EH (cell line): Measurements from ENCODE around the gene SNRPA.

Experiments
- DNase-seq: peaks from one replicate; pipeline ENCODE4 v3.0.0-alpha.2; 2015; ENCODE audit warnings: low read depth

Gene SNRPA

DNA sequence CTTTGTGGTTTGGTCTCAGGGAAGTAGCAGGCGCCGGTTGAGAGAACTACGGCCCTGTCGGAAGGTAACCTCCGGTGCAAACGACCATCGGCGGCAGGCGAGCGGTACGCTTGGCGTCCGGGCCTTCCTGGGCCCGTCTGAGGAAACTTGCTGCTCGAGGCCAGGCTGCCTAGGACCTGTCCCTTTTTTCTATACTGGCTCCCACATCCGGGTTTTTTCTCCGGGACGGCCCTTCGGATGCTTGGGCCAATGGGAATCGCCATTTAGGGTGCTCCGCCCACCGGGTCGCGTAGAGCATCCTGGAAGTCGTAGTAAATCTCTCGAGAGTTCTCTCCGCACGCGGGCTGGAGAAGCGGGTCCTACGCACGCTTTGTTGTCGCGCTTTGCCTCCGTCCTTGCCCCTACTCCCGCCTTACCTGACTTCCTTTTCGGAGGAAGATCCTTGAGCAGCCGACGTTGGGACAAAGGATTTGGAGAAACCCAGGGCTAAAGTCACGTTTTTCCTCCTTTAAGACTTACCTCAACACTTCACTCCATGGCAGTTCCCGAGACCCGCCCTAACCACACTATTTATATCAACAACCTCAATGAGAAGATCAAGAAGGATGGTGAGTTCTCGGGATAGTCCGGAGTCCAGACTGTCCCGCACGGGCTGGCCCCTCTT, at the start of gene SNRPA:
TSS of gene SNRPA (plus strand) at position 330 of the 664 bp plus-strand sequence. CDS start at position 536, 206 bp downstream.
- DNase-seq = peak; percentile 98

DNA sequence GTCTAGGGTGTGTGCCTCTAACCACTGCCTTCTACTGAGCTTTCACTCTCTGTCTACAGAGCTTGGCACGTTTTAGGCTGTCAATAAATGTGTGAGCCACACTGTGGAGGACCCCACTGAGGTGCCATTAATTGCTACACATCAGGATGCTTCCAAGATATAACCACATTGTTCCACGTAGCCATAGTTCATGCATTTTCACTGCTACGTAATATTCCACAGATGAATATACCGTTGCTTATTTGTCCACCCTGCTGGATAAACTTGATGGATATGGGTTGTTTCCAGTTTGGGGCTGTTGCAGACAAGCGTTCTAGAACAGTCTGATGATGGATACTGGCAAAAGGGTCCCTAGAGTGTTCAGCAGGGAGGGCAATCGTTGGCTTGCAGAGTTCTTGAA, 49.2 kb upstream of the SNRPA start:
- DNase-seq = no peak

DNA sequence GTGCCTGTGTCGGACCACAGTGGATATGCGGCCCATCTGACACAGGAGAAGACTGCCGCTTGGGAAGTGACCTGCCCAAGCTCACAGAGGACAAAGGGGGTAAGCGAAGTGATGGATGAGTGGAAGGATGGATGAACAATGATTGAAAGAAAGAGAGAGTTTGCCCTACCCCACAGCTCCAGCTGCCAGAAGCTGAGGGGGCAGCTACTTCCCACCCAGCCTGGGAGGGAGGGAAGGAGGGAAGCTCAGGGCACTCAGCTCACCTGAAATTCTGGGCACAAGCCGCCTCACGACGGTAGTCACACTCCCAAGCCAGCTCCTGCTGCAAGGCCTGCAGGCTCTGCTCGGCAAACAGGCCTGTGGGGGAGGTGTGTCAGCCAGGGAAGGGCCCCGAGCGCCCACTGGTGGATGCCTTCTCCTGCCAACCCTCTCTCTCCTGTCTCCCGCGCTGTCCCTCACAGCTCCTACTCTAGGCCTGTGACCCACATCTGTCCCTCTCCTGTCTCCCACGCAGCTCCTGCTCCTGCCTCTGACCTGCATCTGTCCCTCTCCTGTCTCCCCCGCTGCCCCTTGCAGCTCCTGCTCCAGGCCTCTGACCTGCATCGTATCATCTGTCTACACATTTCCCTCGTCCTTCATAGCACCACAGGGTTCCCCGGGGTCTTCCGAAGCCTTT, 48.5 kb upstream of the SNRPA start:
- DNase-seq = peak; percentile 21

DNA sequence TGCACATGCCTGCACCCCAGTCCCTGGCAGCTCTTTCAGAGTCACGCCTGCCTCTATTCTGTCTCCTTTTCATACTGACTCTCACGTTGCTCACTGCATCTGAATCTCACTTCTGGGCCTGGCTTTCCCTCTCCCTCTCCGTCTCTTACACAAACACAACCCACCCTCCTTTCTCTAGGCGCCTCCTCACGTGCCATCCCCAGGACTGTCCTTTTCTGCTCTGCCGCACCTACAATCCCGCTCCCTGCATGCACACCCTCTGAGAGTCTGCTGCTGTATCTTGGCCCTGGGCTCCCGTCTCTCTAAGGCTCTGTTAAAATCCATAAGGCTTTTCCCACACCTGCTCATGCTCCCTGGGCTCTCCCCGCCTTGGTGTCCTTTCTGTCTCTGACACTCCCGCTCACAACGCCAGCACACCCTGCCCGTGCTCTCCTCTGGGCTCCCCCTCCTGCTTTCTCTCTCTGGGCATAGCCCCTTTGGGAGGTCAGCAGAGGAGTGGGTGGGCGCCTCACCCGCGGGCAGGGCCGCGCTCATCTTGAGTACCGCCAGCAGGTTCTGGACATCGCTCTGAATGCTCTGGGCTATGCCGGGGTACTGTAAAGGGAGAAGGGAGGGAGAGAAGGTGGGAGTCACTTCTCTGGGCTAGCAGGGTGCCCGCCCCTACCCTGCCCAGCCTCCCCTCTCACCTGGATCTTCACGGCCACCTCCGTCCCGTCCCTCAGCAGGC, 47.8 kb upstream of the SNRPA start:
- DNase-seq = no peak

DNA sequence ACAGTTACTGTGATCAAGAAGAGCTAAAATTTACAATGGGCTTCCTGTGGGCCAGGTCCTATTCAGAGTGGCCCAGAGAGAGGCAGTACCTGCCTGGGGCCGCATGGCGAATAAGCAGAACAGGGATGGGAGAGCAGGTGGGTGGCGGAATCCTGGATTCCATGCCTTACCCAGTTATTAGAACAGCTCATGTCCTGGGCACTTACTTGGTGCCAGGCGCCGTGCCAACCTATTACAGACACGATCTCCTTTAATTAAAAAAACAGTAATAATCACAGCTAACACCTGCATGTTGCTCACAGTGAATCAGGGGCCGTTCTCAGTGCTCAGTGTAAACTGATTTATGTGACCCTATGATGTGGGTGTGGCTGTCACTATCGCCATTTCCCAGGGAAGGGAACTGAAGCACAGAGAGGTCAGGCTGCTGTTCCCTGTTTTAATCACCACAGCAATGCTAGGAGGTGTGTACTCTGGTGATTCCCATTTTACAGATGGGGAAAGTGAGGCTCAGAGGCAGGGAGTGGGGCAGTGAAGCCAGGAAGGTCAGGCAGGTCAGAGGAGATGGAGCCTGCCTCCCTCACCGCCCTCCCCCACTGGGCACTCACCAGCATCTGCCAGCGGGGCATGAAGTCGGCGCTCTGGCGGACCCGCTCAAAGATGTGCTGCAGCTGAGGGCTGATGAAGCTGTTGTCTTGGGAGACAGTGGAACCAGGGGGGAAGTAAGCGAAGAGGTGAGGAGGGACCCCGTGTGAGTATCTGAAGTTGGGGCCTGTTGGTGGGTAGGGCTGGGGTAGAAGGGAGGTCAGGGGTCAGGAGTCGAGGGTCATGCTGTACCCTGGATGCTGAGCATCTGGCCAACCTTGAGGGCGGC, 46.3 kb upstream of the SNRPA start:
- DNase-seq = no peak

DNA sequence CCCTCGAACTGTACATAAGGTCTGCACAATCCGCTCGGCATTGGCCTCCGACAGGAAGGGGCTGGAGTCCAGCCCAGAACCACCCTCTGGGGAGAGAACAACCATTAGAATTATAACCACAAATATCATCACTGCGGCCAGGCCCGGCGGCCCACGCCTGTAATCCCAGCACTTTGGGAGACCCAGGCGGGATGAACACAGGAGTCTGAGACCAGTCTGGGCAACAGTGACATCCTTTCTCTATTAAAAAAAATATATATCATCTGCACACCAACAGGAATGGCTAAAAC, 45.7 kb upstream of the SNRPA start:
- no peak for DNase-seq

DNA sequence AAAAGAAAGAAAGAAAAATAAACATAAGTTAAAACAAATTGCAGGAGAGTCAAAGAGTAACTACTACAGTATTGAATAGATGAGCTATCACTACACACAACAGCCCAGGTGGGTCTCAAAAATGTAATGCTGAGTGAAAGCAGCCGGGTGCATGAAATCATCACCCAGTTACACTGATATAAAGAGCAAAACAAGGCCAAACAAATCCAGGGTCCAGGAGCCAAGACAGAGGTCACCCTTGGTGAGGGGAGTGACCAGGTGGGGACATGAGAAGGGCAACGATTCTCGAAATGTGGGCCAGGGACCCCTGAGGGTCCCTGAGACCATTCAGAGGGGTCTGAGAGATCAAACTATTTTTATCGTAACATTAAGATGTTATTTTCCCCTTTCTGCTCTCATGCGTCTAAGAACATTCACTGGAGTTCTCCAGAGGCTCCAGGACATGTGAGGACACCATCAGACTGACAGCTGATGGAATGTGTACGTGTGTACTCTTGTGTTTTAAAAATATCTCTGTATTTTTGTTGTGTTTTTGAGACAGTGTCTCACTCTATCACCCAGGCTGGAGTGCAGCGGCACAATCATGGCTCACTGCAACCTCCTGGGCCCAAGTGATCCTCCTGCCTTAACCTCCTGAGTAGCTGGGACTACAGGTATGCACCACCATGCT, 44.9 kb upstream of the SNRPA start:
- no peak for DNase-seq

DNA sequence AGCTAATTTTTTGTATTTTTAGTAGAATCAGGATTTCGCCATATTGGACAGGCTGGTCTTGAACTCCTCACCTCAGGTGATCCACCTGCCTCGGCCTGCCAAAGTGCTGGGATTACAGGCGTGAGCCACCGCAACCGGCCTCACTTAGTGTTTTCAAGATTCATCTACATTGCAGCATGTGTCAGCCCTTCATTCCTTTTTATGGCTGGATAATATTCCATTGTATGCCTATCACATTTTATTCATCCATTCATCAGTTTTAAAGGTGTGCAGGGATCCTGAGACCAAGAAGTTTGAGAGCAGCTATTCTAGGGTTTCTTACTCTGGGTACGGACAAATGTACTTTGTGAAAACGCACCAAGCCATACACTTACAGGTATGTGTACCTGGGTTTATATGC, 43.4 kb upstream of the SNRPA start:
- DNase-seq = no peak

DNA sequence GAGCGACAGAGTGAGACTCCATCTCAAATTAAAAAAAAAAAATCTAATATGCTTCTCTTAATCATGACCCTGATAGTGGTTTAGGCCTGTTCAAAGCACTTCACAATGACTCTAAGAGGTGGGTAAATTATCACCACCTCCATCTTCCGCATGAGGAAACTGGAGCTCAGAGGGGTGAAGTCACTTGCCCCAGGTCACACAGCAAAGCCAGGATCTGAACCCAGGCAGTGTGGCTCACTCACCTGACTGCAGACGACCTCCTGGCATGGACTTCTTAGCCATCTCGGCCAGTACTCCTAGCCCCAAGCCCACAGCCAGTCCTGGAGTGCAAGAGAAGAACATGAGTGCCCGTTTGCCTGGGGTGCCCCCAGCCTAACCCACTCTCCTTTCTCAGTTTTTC, 41.2 kb upstream of the SNRPA start:
- DNase-seq = no peak

DNA sequence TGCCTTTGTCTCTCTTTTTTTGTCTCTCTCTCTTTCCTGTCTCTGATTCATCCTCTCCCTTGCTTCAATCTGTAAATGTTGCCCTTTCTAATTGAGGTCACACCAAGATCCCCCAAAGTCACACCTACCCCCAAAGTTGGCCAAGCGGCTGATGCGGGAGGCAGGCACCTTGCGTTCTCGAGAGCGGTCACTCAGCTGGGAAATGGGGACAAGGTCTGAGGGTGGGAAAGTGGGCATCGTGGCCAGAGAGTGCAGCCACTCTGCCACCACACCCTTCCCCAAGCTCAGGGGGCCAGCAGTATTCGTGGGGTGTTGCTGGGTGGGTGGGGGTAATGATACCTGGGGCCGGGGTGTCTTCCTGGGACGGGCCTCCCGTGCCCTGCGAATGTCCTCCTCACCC, 37.1 kb upstream of the SNRPA start:
- DNase-seq = no peak

DNA sequence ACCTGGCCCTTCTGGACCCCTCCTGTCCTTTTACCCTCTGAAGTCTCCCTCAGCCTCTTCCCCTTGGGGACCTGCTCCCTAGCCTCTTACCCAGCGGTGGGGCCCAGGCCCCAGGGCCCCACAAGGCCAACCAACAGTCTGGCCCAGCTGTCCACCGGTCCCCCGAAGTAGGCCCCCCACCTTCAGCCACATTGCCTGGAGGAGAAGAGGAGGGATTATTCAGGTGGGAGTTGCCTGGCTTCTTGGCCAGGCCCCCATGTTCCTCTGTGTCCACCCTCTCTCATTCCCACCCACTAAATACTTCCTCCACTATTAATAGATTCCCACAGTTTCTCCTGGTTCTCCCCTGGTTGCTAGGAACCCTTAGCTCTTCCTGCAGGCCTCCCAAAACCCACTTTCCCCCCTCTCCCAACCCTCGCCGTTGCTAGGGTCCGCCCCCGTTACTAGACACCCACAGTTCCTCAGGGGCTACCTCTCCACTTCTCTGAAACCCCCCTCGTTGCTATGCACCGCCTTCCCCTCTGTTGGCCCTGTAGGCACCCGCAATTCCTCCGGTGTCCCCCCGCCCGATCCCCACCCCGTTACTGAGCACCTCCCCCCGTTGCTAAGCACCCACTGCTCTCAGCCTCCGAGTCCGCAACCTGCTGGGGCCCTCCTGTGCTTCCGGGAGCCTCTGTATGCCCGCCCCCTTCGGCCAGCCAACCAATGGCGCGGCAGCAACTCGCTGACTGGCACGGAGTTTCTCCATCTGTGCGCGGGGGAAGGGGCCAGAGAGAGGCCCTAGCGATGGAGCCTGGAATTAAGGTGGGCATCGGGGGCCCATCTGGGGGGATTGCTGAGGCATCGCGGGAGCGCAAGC, 36.3 kb upstream of the SNRPA start:
- peak; percentile 92 for DNase-seq

DNA sequence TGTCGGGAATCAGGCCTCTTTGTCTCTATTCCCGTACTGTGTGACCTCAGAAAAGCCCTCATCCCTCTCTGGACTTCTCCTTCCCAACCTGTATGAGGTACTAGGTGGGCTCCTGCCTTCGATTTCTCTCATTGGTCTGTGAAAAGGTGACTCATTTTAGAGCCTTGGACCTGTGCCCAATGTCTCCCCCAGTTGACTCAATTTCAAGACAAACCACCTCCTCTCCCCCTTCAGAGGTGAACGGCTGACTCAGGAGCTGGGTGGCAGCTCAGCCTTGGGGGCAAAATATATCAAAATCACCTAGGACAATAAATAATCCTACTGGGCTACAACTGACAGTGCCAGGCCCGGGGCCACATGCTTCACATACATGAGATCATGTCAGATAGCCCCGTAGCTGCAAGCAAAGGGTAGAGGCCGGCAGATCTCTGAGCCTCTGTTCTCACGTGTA, 34.9 kb upstream of the SNRPA start:
- no peak for DNase-seq

DNA sequence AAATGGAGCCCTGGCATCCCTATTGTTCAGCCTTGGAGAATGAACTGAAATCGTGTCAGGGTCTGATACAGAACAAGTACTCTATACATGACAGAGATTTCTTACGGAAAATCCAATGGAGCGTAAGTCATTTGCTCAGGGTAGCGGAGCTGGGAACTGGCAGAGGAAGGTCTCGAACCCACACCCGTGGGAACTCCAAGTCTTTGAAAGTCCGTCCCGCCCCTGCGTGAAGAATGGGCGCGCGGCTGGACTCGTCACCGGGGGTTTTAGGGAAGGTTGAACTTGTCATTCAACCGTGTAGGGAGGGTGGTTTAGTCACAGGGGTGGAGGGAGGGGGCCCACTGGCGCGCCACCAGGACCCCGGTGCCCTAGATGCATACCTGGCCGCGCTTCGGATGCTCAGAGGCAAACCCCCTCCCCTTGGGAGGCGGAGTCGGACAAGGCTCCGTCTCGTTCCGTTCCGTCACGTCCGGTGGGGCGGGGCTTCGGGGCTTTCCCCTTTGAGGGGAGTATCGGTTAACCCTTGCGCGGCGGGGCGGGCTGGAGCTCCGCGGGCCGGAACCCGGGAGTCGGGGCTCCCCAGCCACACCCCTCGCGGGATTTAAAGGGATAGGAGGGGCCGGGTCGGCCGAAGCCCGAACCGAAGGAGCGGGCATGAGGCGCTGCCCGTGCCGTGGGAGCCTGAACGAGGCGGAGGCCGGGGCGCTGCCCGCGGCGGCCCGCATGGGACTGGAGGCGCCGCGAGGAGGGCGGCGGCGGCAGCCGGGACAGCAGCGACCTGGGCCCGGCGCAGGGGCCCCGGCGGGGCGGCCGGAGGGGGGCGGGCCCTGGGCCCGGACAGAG, 34.3 kb upstream of the SNRPA start, which contains the start of the genes COQ8B and ITPKC:
TSS of gene COQ8B (minus strand) at position 405 of the 843 bp plus-strand sequence. CDS start 2,254 bp downstream, outside the sequence.
TSS of gene ITPKC (plus strand) at position 631 of the 843 bp plus-strand sequence. CDS start at position 655, 24 bp downstream.
- DNase-seq = peak; percentile 97

DNA sequence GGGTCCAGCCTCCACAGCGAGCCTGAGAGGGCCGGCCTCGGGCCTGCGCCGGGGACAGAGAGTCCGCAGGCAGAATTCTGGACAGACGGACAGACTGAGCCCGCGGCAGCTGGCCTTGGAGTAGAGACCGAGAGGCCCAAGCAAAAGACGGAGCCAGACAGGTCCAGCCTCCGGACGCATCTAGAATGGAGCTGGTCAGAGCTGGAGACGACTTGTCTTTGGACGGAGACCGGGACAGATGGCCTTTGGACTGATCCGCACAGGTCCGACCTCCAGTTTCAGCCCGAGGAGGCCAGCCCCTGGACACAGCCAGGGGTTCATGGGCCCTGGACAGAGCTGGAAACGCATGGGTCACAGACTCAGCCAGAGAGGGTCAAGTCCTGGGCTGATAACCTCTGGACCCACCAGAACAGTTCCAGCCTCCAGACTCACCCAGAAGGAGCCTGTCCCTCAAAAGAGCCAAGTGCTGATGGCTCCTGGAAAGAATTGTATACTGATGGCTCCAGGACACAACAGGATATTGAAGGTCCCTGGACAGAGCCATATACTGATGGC, 33.6 kb upstream of the SNRPA start:
- no peak for DNase-seq

DNA sequence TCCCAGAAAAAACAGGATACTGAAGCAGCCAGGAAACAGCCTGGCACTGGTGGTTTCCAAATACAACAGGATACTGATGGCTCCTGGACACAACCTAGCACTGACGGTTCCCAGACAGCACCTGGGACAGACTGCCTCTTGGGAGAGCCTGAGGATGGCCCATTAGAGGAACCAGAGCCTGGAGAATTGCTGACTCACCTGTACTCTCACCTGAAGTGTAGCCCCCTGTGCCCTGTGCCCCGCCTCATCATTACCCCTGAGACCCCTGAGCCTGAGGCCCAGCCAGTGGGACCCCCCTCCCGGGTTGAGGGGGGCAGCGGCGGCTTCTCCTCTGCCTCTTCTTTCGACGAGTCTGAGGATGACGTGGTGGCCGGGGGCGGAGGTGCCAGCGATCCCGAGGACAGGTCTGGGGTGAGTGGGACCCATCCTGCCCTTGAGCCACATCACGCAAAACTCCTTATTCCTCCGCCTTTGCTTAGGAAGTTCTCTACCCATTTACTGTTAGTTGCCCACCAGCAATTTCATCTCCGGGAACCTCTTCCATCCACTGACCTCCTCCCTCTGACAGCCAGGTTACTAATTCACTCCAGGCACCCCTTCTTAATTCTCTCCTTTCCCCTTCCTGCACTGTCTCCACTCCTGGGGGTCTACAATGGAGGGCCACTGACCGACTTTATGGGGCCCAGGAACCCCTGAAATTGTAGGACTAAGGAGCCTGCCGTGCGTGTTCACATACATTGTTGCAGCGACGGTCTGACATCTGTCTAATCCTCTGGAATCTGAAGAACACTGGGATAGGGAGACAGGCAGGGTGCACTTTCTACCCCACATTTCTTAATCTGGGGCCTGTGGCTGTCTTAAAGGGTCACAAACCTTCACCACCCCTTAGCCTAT, 32.9 kb upstream of the SNRPA start:
- DNase-seq = peak; percentile 27

DNA sequence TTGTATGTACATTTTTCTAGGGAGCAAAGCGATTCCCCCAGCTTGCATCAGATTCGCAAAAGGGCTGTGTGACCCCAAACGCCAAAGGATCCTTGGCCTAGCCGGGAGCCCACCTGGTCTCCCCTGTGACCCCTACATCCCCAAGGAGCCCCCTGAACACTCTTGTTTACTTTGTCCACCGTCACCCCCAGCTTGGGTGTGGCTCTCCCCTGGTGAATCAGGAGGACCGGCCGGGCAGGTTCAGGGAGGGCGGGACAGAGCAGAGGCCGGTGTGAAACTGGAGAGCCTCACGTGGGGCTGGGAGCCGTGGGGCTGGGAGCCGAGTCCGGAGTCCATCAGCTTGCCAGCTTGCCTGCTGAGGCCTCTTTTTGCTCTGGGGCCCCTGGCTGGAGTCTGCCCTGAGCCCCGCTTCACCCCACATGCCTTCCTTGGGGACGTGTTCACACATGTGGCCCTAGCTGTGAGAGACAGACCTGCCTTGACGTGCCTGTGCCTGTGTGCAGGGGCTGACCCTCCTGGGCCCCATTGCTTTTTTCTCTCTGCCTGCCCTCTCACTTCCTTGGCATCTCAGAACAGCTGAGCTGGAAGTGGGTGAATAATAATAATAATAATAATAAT, 32.1 kb upstream of the SNRPA start:
- DNase-seq = peak; percentile 45

DNA sequence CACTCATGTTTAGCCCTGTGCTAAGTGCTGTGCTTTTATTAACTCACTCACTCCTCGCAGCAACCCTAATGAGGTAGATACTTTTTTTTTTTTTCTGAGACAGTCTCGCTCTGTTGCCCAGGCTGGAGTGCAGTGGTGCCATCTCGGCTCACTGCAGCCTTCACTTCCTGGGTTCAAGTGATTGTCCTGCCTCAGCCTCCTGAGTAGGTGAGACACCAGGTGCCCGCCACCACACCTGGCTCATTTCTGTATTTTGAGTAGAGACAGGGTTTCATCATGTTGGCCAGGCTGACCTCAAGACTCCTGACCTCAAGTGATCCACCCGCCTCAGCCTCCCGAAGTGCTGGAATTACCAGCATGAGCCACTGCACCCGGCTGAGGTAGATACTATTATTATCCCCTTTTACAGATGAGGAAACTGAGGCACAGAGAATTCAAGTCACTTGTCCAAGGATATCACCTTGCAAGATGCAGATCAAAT, 31.5 kb upstream of the SNRPA start:
- no peak for DNase-seq

DNA sequence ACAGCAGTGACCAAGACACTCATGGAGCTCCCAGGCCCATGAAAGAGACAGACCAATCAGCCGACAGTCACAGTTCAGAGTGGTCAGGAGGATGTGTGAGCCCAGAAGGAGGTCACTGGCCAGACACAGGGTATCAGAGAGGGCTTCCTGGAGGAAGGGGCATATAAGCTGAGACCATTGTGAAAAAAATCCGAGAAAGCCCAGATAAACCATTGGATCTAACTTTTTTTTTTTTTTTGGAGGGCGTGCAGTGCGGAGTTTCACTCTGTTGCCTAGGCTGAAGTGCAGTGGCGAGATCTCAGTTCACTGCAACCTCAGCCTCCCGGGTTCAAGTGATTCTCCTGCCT, 29.9 kb upstream of the SNRPA start:
- DNase-seq = no peak
